ENCODE results near the gene CHD3.
"Not testable (repeated sequence)": the region's sequence is repeated elsewhere in the genome, so short reads cannot be mapped to it uniquely, and the experiment has no call there.

Gene CHD3

DNA sequence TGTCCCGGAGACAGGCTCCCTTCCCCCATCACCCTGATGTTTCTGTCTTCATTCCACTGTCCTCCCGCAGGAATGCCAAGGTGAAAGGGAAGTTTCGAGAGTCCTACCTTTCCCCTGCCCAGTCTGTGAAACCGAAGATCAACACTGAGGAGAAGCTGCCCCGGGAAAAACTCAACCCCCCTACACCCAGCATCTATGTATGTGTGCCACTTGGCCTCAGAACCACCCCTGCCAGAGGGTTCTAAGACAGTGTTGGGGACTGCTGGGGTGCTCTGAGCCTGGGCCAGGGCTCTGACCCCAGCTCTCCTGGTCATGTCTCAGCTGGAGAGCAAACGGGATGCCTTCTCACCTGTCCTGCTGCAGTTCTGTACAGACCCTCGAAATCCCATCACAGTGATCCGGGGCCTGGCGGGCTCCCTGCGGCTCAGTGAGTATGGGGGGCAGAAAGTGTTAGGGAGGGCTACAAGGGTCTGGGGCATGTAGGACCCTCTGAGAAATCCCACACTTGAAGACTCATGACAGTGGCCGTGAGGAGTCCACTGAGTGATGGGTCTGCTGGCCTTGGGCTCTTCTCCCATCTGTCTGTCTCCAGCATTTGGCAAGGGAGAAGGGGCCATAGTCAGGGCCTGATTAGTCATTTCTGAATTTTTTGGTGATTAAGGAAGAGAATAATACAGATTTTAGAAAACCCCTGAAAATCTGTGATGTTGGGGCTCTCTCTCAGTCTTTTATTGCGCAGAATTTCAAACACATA lies 38.7 kb upstream of the CHD3 start:
- no peak for ATAC-seq
- no peak for DNase-seq

DNA sequence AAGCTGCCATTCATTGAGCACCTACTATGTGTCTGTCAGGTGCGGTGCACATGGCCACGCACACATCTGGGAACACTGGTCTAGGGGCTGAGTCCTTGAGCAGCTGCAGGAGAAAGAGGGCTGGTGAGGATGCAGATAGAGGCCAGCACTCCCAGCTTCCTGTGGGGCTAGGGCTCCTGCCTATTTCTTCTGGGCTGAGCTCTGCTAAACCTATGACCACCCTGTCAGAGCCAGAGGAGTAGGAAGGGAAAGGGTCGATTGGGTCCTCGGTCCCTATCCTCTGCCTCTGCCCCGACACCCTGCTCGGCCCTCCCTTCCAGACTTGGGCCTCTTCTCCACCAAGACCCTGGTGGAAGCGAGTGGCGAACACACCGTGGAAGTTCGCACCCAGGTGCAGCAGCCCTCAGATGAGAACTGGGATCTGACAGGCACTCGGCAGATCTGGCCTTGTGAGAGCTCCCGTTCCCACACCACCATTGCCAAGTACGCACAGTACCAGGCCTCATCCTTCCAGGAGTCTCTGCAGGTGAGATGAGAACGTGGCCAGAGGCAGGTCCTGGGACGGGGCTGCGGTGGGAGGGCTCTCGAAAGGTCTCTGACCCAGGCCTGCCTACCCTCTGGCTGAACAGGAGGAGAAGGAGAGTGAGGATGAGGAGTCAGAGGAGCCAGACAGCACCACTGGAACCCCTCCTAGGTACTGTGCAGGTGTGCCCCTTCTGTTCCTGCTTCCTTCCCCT lies 37.7 kb upstream of the CHD3 start:
- DNase-seq (no peak), ATAC-seq (no peak)

DNA sequence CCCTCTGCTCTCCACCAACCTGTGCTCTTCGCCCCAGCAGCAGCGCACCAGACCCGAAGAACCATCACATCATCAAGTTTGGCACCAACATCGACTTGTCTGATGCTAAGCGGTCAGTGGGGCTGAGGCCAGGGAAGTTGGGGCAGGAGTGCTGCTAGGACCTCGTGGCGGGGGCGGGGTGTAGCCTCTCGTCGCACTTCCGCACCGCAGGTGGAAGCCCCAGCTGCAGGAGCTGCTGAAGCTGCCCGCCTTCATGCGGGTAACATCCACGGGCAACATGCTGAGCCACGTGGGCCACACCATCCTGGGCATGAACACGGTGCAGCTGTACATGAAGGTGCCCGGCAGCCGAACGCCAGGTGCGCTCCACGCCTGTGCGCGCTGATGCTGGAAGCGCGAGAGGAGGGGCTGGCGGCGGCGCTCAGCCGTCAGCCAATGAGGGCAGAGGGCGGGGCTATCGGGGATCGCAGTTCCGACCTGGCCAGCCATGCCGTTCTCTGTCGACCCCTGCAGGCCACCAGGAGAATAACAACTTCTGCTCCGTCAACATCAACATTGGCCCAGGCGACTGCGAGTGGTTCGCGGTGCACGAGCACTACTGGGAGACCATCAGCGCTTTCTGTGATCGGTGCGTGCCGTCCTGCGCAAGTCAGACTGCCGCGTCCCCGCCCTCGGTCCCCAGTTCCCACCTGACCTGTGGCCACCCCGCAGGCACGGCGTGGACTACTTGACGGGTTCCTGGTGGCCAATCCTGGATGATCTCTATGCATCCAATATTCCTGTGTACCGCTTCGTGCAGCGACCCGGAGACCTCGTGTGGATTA lies 36.9 kb upstream of the CHD3 start:
- DNase-seq = peak; percentile 96
- peak; percentile 83 for ATAC-seq

DNA sequence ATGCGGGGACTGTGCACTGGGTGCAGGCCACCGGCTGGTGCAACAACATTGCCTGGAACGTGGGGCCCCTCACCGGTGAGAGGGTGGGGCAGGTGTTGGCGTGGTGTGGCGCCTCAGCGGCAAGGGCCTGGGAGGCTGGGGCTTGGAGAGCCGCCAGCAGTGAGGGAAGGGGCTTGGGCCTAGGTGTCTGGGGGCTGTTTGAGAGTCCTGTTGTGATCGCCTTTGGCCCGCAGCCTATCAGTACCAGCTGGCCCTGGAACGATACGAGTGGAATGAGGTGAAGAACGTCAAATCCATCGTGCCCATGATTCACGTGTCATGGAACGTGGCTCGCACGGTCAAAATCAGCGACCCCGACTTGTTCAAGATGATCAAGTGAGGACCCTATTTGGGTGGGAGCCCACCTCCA lies 36.3 kb upstream of the CHD3 start:
- ATAC-seq (no peak), DNase-seq (no peak)

DNA sequence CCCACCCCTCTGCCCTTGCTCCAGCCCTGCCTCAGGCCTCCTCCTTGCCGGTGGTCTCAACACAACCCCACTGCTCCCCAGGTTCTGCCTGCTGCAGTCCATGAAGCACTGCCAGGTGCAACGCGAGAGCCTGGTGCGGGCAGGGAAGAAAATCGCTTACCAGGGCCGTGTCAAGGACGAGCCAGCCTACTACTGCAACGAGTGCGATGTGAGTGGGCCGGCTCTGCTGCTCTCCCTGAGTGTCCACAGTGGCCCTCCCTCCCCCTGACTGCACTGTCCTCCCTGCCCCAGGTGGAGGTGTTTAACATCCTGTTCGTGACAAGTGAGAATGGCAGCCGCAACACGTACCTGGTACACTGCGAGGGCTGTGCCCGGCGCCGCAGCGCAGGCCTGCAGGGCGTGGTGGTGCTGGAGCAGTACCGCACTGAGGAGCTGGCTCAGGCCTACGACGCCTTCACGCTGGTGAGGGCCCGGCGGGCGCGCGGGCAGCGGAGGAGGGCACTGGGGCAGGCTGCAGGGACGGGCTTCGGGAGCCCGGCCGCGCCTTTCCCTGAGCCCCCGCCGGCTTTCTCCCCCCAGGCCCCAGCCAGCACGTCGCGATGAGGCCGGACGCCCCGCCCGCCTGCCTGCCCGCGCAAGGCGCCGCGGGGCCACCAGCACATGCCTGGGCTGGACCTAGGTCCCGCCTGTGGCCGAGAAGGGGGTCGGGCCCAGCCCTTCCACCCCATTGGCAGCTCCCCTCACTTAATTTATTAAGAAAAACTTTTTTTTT lies 35.5 kb upstream of the CHD3 start:
- ATAC-seq = no peak
- no peak for DNase-seq

DNA sequence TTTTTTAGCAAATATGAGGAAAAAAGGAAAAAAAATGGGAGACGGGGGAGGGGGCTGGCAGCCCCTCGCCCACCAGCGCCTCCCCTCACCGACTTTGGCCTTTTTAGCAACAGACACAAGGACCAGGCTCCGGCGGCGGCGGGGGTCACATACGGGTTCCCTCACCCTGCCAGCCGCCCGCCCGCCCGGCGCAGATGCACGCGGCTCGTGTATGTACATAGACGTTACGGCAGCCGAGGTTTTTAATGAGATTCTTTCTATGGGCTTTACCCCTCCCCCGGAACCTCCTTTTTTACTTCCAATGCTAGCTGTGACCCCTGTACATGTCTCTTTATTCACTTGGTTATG lies 34.9 kb upstream of the CHD3 start:
- DNase-seq (no peak), ATAC-seq (no peak)

DNA sequence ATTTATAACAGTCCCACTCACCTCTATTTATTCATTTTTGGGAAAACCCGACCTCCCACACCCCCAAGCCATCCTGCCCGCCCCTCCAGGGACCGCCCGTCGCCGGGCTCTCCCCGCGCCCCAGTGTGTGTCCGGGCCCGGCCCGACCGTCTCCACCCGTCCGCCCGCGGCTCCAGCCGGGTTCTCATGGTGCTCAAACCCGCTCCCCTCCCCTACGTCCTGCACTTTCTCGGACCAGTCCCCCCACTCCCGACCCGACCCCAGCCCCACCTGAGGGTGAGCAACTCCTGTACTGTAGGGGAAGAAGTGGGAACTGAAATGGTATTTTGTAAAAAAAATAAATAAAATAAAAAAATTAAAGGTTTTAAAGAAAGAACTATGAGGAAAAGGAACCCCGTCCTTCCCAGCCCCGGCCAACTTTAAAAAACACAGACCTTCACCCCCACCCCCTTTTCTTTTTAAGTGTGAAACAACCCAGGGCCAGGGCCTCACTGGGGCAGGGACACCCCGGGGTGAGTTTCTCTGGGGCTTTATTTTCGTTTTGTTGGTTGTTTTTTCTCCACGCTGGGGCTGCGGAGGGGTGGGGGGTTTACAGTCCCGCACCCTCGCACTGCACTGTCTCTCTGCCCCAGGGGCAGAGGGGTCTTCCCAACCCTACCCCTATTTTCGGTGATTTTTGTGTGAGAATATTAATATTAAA lies 34.4 kb upstream of the CHD3 start:
- no peak for DNase-seq
- ATAC-seq = no peak

DNA sequence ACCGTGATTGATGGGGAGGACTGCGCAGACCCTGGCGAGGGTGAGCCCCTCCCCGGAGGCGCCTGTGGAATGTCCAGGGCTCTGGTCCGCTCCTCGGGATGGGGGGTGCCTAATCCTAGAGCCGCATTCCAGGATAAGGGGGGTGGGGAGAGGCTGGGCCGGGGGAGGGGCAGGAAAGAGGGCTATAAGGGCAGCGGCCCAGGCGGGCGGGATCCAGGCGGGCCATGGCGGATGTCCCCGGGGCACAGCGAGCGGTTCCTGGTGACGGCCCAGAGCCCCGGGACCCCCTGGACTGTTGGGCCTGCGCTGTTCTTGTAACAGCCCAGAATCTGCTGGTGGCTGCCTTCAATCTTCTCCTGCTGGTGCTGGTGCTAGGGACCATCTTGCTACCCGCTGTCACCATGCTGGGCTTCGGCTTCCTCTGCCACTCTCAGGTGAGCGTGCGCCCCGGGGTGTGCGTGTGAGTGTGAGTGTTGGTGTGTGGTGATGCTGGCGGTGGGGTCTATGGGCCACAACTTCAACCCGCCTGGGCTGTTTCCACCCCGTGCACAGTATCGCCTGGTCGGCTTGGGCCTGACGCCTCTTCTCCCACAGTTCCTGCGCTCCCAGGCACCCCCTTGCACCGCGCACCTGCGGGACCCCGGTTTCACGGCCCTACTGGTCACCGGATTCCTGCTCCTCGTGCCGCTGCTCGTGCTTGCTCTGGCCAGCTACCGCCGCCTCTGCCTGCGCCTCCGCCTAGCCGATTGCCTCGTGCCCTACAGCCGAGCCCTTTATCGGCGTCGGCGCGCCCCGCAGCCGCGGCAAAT lies 33.5 kb upstream of the CHD3 start, which contains the start of gene TMEM88:
TSS of gene TMEM88 (plus strand) at position 216 of the 809 bp plus-strand sequence. CDS start at position 225, 9 bp downstream.
- ATAC-seq = no peak
- DNase-seq = no peak

DNA sequence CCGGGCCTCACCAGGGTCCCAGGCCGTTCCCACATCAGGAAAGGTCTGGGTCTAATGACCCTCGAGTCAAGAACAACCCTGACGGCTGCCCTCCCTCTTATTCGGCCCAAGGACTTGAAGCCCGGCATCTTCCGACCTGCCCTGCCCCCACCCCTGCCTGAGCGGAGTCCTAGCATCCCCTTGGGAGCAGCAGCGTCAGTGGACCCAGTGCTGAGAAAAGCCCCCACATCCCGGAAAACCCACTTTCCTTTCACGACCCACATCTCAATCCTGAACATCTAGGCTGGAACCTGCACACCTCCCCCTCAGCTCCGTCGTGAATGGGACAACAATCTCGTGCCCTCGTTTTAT lies 33.0 kb upstream of the CHD3 start:
- DNase-seq = no peak
- no peak for ATAC-seq

DNA sequence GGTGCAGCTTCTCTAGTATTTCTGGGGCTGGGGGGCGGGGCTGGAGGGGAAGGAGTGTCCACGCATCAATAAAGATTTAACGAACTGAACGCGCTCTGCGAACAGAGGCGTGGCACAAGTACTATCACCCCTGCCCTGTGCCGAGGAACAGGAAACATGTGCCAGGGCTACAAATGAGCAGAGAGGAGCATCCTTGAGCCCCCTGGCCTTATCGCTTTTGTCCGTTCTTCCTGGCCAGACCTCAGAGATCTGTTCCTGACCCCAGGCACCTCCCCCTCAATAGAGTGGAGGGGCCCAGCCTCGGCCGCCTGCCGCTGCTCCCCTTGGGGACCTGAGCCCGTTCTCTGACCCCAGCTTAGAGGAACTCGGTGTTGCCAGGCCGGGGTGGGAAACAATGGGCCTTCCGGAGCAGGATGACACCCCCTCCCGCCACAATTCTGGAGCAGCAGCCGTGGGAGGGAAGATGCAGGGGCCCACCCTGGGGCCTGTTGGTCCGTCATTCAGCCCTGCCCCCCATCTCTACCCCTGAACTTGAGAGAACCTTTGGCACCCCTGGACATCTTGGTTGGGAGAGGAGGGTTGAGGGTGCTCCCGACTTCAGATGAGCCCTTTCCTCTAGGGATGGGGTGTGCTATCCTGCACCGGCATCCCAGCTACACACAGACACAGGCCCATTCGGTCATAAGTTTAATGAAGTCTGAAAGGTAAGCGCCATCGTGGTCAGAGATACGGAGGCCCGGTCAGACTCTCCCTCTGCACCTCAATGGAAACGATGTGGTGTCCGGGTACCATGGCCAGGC lies 32.4 kb upstream of the CHD3 start:
- DNase-seq (no peak), ATAC-seq (no peak)

DNA sequence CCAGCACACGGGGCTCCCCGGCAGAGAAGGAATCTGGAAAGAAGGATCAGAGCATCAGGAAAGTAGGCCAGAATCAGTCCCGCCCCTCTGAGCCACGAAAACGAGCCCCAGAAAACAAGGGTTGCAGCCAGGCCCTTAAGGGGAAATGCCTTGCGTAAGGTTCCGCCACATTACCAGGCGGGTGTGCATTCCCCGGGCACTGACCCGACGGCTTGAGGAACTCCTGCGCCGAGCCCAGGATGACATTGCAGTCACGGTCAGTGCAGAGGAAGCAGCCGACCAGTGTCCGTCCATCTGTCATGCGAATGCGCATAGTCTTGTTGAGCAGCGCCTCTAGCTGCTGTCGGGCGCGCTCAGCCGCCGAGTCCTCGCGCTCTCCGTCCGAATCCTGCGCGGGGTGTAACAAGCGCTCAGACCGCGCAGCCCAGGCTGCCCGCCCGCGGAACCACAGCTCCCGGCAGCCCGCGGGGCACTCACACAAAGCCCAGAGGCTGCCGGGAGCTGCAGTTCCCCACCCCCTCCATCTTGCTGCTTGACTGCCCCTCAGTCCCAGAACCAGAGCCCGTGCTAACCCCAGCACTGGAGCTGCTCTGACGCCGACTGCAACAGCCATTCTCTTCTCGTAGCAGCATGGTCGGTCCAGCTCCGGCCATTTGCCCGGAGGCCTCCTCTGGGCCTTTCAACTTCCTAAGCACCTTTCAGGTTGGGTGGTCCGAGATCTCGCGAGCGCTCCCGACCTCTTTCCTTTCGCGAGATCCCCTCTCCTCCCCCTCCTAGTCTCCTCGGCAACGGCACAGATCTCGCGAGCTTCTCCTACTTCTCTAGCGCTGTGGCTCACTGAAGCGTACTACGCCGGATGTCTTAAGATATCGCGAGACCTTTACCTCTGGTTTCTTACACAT lies 31.5 kb upstream of the CHD3 start, which contains the start of gene NAA38:
TSS of gene NAA38 (minus strand) at position 749 of the 902 bp plus-strand sequence. CDS start at position 653, 96 bp downstream.
- DNase-seq (peak; percentile 92), ATAC-seq (peak; percentile 90)

DNA sequence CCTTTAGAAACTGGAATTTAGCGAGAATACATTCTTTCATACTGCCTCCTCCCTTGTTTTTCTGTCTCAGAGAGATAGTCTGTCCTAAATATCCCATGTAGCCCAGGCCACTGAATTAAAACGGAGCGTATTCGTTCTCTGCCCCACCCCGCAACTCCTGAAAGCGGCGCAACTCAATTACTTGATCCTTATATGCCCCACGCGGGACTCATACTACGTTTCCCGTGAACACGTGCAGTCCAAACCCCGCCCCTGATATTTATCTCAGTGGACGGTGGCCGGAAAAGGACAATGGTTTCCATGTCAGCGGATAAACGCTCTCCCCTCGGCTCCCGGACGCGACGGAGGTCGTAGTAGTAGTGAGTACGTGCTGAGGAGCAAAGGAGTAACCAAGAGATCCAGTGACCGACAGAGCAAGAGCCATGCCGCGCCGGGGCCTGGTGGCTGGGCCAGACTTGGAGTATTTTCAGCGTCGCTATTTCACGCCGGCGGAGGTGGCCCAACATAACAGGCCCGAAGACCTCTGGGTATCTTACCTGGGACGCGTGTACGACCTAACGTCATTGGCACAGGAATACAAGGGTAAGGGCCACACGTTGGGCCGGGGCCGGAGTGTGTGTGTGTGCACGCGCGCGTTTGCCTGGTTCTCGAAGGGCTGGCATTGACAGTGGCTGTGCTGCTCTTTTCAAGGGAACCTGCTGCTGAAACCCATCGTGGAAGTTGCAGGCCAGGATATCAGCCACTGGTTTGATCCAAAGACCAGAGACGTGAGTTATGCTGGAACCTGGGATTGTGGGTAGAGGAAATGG lies 30.7 kb upstream of the CHD3 start, which contains the start of gene CYB5D1:
TSS of gene CYB5D1 (plus strand) at position 291 of the 809 bp plus-strand sequence. CDS start at position 423, 132 bp downstream.
- peak; percentile 29 for ATAC-seq
- DNase-seq = peak; percentile 88

DNA sequence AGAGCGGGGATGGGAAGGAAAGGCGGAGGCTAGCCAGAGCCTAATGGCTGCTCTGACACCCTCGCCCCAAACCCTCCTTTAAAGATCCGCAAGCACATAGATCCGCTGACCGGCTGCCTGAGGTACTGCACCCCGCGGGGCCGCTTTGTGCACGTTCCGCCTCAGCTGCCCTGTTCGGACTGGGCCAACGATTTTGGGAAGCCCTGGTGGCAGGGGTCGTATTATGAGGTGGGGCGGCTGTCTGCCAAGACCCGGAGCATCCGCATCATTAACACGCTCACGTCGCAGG lies 30.1 kb upstream of the CHD3 start:
- no peak for ATAC-seq
- peak; percentile 57 for DNase-seq

DNA sequence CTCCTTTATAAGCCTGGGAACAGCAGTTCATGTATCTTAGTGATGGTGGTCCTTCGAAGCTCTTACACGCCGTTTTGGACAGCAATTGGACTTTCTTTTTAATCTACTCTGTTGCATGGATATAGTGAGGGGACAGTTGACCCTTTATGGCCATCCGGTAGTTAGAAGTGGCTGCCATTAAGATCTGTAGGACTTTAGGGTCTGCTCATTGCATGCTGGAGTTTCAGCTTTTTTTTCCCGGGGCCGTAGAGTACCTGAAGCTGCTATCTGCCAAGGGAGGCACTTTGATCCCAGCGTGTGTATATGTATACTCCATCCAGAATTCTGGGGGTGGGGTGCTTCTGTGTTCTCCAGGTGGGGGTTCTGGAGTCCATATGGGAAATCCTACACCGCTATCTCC lies 29.6 kb upstream of the CHD3 start:
- no peak for ATAC-seq
- no peak for DNase-seq

DNA sequence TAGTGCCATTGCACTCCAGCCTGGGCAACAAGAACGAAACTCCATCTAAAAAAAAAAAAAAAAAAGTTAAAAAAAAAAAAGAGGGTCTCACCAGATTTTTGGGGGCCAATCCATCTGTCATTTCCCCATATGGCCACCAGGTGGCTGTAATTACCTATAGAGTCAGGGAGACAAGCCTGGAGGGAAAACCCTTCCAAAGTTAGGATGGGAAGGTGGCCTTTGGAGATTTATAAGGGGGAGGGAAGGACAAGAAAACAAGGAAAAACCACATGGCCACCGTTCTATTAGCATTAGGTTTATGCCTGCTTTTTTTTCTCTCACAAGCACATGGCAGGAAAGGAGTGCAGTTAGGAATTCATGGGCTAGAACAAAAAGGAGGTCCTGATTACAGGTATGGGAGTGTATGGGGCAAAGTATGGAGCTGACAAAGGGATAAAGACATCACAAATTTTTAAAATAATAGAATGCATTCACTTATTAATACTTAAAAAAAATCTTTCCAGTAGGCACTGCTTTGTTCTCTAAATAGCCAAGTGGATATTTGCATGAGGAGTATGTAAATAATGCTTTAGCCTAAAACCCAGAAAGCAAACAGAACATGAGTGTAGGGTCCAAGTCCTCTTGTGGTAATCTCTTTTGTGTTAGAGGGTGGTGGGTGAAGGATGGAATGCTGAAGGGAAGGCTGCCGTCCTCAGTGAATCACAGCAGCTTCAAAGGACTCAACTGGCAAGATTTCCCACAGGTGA lies 25.7 kb upstream of the CHD3 start:
- peak; percentile 68 for DNase-seq

DNA sequence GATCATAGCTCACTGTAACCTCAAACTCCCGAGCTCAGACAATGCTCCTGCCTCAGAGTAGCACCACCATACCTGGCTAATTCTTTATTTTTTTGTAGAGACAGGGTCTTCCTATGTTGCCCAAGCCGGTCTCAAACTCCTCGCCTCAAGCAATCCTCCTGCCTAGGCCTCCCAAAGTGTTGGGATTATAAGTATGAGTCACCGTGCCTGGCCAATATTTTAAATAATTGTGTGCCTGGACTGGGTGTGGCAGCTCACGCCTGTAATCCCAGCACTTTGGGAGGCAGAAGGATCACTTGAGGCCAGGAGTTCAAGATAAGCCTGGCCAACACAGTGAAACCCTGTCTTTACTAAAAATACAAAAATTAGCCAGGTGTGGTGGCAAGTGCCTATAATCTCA lies 24.2 kb upstream of the CHD3 start:
- DNase-seq, ATAC-seq: not testable (repeated sequence)

More for the DNA sequence above, 25.7 kb upstream of the CHD3 start:
- no peak for ATAC-seq

Data from stimulated activated naive CD8-positive, alpha-beta T cell treated with anti-CD3 and anti-CD28 coated beads, Interleukin-15, Interleukin-2, amounts not matched to agents 100 U/mL and 50 U/mL, for 24 hours (primary cell).